Transverse colon (tissue), 4 donors: ENCODE results near the gene CMKLR1.

Source experiments
- EP300 ChIP-seq: sonication (generic); formaldehyde crosslinking; IDR thresholded peaks from one replicate; pipeline ENCODE4 v1.6.1; 2017; ENCODE audit warnings: antibody characterized with exemption, low read depth
- POLR2A ChIP-seq: fragments of 450-650 bp; IDR thresholded peaks from one replicate; pipeline ENCODE4 v1.6.1; 2016; ENCODE audit warnings: antibody characterized with exemption, mild to moderate bottlenecking, moderate library complexity
- POLR2AphosphoS5 ChIP-seq, 3 donors: sonication (generic); formaldehyde crosslinking; IDR thresholded peaks; one replicate each; pipeline ENCODE4 v1.6.1; 2016; ENCODE audit warnings: antibody characterized with exemption in 3 of 3
- TF ChIP-seq, protein P1 (sequence below), 5 experiments: fragments of 200-600 bp in 3 of 5; fragments of 450-650 bp in 2 of 5; sonication (generic) in 3 of 5; IDR thresholded peaks; 1 replicate in 2 of 5; 2 replicates in 3 of 5; pipeline ENCODE4 v1.5.1; 2016 to 2017; ENCODE audit warnings: antibody characterized with exemption in 5 of 5, inconsistent platforms in 3 of 5, mild to moderate bottlenecking in 2 of 5, moderate library complexity in 1 of 5

DNA sequence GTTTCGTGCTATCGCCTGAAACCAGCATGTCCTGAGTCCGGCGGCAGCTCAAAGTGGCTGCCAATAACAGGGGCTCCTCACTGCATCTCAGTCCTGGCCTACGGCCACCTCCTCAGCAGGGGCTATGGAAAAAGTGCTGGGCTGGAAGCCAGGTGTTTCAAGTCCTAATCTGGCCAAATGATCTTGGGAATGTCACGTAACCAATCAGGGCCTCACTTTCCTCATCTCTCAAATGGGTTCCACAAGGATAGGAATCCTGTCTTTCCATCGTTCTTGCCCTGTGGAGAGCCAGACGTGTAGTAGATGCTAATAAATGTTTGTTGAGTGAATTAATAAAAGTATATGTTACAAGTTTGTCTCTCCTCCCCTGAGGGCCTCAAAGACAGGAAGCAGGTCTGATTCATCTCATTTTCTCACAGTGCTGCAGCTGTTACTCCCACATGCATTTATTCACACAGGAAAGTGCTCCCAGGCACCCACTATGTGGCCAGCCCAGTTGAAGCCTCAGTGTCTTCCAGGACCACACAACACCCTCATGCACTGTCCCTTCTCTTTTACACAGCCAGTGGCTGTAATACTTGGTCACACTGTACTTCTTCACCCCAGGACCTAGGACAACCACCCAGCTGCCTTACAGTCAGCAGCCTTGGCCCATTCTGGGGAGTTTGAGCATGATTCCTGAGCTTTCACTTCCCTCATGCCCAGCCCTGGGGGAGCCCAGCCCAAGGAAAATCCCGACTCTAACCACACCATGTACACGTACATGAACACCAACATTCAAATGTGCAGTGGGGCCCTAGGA lies 5.0 kb downstream of the CMKLR1 start:
- TF ChIP-seq POLR2A (no peak), POLR2AphosphoS5 (IDR thresholded peaks at IDR 0.05) (no peak), EP300 (no peak)
- TF ChIP-seq, protein P1, sequence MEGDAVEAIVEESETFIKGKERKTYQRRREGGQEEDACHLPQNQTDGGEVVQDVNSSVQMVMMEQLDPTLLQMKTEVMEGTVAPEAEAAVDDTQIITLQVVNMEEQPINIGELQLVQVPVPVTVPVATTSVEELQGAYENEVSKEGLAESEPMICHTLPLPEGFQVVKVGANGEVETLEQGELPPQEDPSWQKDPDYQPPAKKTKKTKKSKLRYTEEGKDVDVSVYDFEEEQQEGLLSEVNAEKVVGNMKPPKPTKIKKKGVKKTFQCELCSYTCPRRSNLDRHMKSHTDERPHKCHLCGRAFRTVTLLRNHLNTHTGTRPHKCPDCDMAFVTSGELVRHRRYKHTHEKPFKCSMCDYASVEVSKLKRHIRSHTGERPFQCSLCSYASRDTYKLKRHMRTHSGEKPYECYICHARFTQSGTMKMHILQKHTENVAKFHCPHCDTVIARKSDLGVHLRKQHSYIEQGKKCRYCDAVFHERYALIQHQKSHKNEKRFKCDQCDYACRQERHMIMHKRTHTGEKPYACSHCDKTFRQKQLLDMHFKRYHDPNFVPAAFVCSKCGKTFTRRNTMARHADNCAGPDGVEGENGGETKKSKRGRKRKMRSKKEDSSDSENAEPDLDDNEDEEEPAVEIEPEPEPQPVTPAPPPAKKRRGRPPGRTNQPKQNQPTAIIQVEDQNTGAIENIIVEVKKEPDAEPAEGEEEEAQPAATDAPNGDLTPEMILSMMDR (IDR thresholded peaks at IDR 0.05) = no peak
